H1 (cell line): Measurements from ENCODE around the gene EGF. TPM values are rescaled to one million over a fixed set of nuclear protein-coding genes. Genes with fewer than 3 reads are reported as not detected.

Source experiments
- CTCF ChIA-PET: fragments of 300-600 bp; sonication (Branson Sonifier 250); formaldehyde crosslinking; loops from one replicate; lab custom pipeline; 2021; ENCODE audit not compliant: partially characterized antibody; lab: Charles Lee
- POLR2A ChIA-PET: fragments of 300-600 bp; sonication (Branson Sonifier 250); formaldehyde crosslinking; loops from one replicate; lab custom pipeline; 2021; ENCODE audit warnings: inconsistent platforms; ENCODE audit not compliant: partially characterized antibody; lab: Charles Lee
- DNase-seq, 2 experiments: peaks; one replicate each; pipeline versions ENCODE4 v3.0.0 to v3.0.0-alpha.2; 2010 to 2022; ENCODE audit warnings: low spot score in 2 of 2, low read depth in 1 of 2, mixed read lengths in 1 of 2
- FAIRE-seq: peaks from 2 replicates; lab custom pipeline; 2011; peaks lifted over from hg19 to GRCh38; lab: Jason Lieb, UNC
- H2AFZ ChIP-seq: 2 replicates; pipeline ENCODE4 v1.8.1; 2012; ENCODE audit warnings: low read length, inconsistent platforms
- H2AK5ac ChIP-seq: 2 replicates; pipeline ENCODE4 v1.6.1; 2013; ENCODE audit warnings: low read depth, low read length
- H2BK120ac ChIP-seq: replicated peaks from 2 replicates; pipeline ENCODE3; 2013; ENCODE audit warnings: low read depth, low read length, inconsistent platforms
- H2BK12ac ChIP-seq: 2 replicates; pipeline ENCODE4 v1.6.1; 2013; ENCODE audit warnings: low read depth, low read length
- H2BK15ac ChIP-seq: 2 replicates; pipeline ENCODE4 v1.6.1; 2013; ENCODE audit warnings: low read length
- H2BK20ac ChIP-seq: 2 replicates; pipeline ENCODE4 v1.6.1; 2013; ENCODE audit warnings: low read length
- H2BK5ac ChIP-seq: 2 replicates; pipeline ENCODE4 v1.6.1; 2013; ENCODE audit warnings: low read depth, low read length
- H3K14ac ChIP-seq: 2 replicates; pipeline ENCODE4 v1.6.1; 2013; ENCODE audit warnings: inconsistent platforms; ENCODE audit not compliant: insufficient read length
- H3K18ac ChIP-seq: 2 replicates; pipeline ENCODE4 v1.6.1; 2013; ENCODE audit warnings: low read length; ENCODE audit errors: extremely low read depth
- H3K23ac ChIP-seq: 2 replicates; pipeline ENCODE4 v1.6.1; 2013; ENCODE audit warnings: inconsistent platforms; ENCODE audit not compliant: insufficient read length
- H3K23me2 ChIP-seq: 2 replicates; pipeline ENCODE4 v1.6.1; 2013; ENCODE audit warnings: low read depth, low read length
- H3K27ac ChIP-seq: 2 replicates; pipeline ENCODE4 v1.6.1; 2011; ENCODE audit warnings: low read depth, low read length, inconsistent platforms
- H3K27me3 ChIP-seq, 4 experiments: replicated peaks in 1 of 4; 1 replicate in 1 of 4; 2 replicates in 3 of 4; pipeline versions ENCODE4 v1.6.1 to v1.8.1; 2011 to 2013; ENCODE audit warnings: low read length in 3 of 4, mild to moderate bottlenecking in 3 of 4, inconsistent platforms in 2 of 4, mixed read lengths in 2 of 4, moderate library complexity in 1 of 4; ENCODE audit not compliant: control insufficient read depth in 3 of 4, insufficient read depth in 3 of 4; ENCODE audit errors: extremely low read depth in 1 of 4
- H3K36me3 ChIP-seq, 4 experiments: 2 replicates each; pipeline versions ENCODE4 v1.6.1 to v1.8.1; 2011 to 2013; ENCODE audit warnings: mild to moderate bottlenecking in 4 of 4, low read length in 3 of 4, moderate library complexity in 2 of 4, control low read depth in 1 of 4, inconsistent platforms in 1 of 4; ENCODE audit not compliant: insufficient read depth in 4 of 4, control insufficient read depth in 2 of 4
- H3K4ac ChIP-seq: replicated peaks from 2 replicates; pipeline ENCODE3; 2013; ENCODE audit warnings: low read length, low read depth, mixed read lengths, inconsistent platforms; ENCODE audit not compliant: insufficient read length
- H3K4me1 ChIP-seq, 4 experiments: replicated peaks in 1 of 4; 1 replicate in 1 of 4; 2 replicates in 3 of 4; pipeline versions ENCODE4 v1.6.1 to v1.8.1; 2011 to 2013; ENCODE audit warnings: low read length in 3 of 4, inconsistent platforms in 2 of 4, mixed read lengths in 1 of 4; ENCODE audit not compliant: insufficient read depth in 4 of 4, control insufficient read depth in 3 of 4
- H3K4me2 ChIP-seq, 2 experiments: 2 replicates each; pipeline versions ENCODE4 v1.6.1 to v1.8.1; 2011 to 2013; ENCODE audit warnings: low read depth in 2 of 2, low read length in 2 of 2, control low read depth in 1 of 2, inconsistent platforms in 1 of 2, mild to moderate bottlenecking in 1 of 2; ENCODE audit not compliant: insufficient read depth in 1 of 2
- H3K4me3 ChIP-seq, 4 experiments: fragments of 200-600, 300-600 bp in 1 of 4; sonication (generic), shearing (Covaris generic), sonication (Bioruptor Twin) in 1 of 4; 2 replicates each; pipeline versions ENCODE4 v1.5.1 to v1.8.1; 2011 to 2016; ENCODE audit warnings: low read length in 4 of 4, low read depth in 3 of 4, control low read depth in 2 of 4, inconsistent platforms in 2 of 4, mild to moderate bottlenecking in 2 of 4, mixed read lengths in 1 of 4, moderate library complexity in 1 of 4; ENCODE audit not compliant: insufficient read depth in 2 of 4; ENCODE audit errors: extremely low read depth in 1 of 4
- H3K56ac ChIP-seq: replicated peaks from 2 replicates; pipeline ENCODE3; 2013; ENCODE audit warnings: low read depth, mild to moderate bottlenecking, mixed read lengths, low read length, inconsistent platforms; ENCODE audit not compliant: insufficient read length
- H3K79me1 ChIP-seq: 2 replicates; pipeline ENCODE4 v1.6.1; 2013; ENCODE audit warnings: low read depth, low read length, control low read depth
- H3K79me2 ChIP-seq, 2 experiments: 2 replicates each; pipeline versions ENCODE4 v1.6.1 to v1.8.1; 2012 to 2013; ENCODE audit warnings: low read length in 2 of 2, mild to moderate bottlenecking in 2 of 2, inconsistent platforms in 1 of 2; ENCODE audit not compliant: insufficient read depth in 2 of 2, control insufficient read depth in 1 of 2
- H3K9ac ChIP-seq, 4 experiments: replicated peaks in 1 of 4; 1 replicate in 1 of 4; 2 replicates in 3 of 4; pipeline versions ENCODE4 v1.6.1 to v1.8.1; 2011 to 2013; ENCODE audit warnings: low read depth in 3 of 4, low read length in 3 of 4, control low read depth in 2 of 4, mild to moderate bottlenecking in 2 of 4, moderate library complexity in 2 of 4, inconsistent platforms in 1 of 4; ENCODE audit errors: extremely low read depth in 1 of 4
- H3K9me3 ChIP-seq, 2 experiments: 2 replicates each; pipeline versions ENCODE4 v1.6.1 to v1.8.1; 2012 to 2013; ENCODE audit warnings: mild to moderate bottlenecking in 2 of 2, moderate library complexity in 2 of 2, control low read depth in 1 of 2, inconsistent platforms in 1 of 2, low read depth in 1 of 2, low read length in 1 of 2, mixed read lengths in 1 of 2; ENCODE audit not compliant: insufficient read depth in 2 of 2
- H4K20me1 ChIP-seq, 2 experiments: replicated peaks in 1 of 2; 2 replicates each; pipeline versions ENCODE3 to v1.8.1; 2011 to 2013; ENCODE audit warnings: inconsistent platforms in 2 of 2, low read length in 2 of 2, mild to moderate bottlenecking in 1 of 2; ENCODE audit not compliant: insufficient read depth in 2 of 2, control insufficient read depth in 1 of 2
- H4K5ac ChIP-seq: 2 replicates; pipeline ENCODE4 v1.6.1; 2013; ENCODE audit warnings: low read length, low read depth, mixed read lengths, inconsistent platforms; ENCODE audit not compliant: insufficient read length
- H4K8ac ChIP-seq: 2 replicates; pipeline ENCODE4 v1.8.0; 2013; ENCODE audit warnings: mild to moderate bottlenecking, moderate library complexity, low read length, inconsistent platforms; ENCODE audit not compliant: insufficient read depth; ENCODE audit errors: extremely low read depth
- H4K91ac ChIP-seq: replicated peaks from 2 replicates; pipeline ENCODE3; 2013; ENCODE audit warnings: low read length, mixed read lengths, inconsistent platforms; ENCODE audit not compliant: insufficient read length
- PHF8 ChIP-seq: fragments of 200-600 bp; sonication (generic); conservative IDR thresholded peaks from 2 replicates; pipeline ENCODE4 v1.7.1; 2012; ENCODE audit warnings: low read depth, mild to moderate bottlenecking, inconsistent platforms, low read length, moderate library complexity
- SP4 ChIP-seq: IDR thresholded peaks from 2 replicates; pipeline ENCODE4 v1.6.1; 2012; ENCODE audit warnings: low read length, inconsistent platforms
- WGBS, 2 experiments: shearing (Covaris generic) in 1 of 2; methylation state at CpG; one replicate each; pipeline versions ENCODE4 v1.1.6 to v1.1.7; 2013 to 2015; ENCODE audit warnings: low lambda C conversion rate in 2 of 2, mixed read lengths in 2 of 2, inconsistent platforms in 1 of 2, low coverage in 1 of 2, missing lambda C conversion rate in 1 of 2; ENCODE audit not compliant: insufficient replicate concordance in 2 of 2, insufficient coverage in 1 of 2, insufficient read length in 1 of 2; ENCODE audit errors: extremely low coverage in 1 of 2, missing lambda C conversion rate in 1 of 2; 5-methylcytosine and 5-hydroxymethylcytosine counted together
- polyA plus RNA-seq, 7 experiments: library from polyadenylated mRNA; depleted of rRNA in 3 of 7; stranded (reverse) in 5 of 7; unstranded in 2 of 7; fragments of >200 nt in 5 of 7; fragments of 200-250 nt in 2 of 7; gene quantifications; 1 replicate in 5 of 7; 2 replicates in 1 of 7; 4 replicates in 1 of 7; pipeline versions ENCODE4 v1.2.1 to v1.2.3, GENCODE V29; 2011 to 2013; ENCODE audit warnings: missing spikeins in 2 of 7, mixed read lengths in 2 of 7
- total RNA-seq: library from RNA; stranded (reverse); fragmentation: NEBNext Ultra II Directional; extraction: Animal tissue kit (Norgen Biotek cat#: 25700); gene quantifications from 2 replicates; pipeline ENCODE4 v1.2.1, GENCODE V29; 2021

EGF gene
- total and polyA plus RNA-seq, 2 of the 8 experiments (the other 6 are each of a cell fraction or from before 2014, with no cell fraction given), result 1.5 to 2.6 TPM

DNA sequence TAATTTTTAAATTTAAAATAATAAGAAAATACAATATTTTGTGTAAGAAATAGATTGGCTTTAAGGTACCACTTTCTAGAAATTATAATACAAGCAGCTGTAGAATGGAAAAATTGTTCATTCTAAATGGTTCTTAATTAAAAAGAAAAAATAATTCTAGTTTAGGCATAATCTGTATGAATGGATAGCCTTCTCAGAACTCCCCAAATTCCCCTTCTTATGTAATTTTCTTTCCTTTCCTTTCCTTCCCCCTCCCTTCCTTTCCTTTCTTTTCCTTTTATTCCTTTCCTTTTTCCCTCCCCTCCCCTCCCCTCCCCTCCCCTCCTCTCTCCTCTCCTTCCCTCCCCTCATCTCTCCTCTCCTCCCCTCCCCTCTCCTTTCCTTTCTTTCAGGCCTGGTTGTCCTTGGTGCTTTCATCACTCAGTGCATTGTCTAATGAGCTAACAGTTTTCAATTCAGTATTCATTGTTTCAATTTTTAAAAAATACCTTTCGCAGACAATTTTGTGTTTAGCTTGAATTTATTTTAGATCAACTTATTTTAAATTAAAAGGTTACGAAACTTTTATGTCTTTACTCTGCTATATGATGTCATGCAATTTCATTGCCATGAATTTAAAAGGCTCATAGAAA is 35.9 kb upstream of the EGF start:
- no peaks in the 10 kb centered on the region for H3K4me1 ChIP-seq
- no peak overlapping the region for H3K9ac ChIP-seq
- H3K27me3 ChIP-seq, result no peaks in the 10 kb centered on the region
- no peak overlapping the region for H2BK15ac ChIP-seq
- POLR2A ChIA-PET, result no interaction called here
- FAIRE-seq (no peak), DNase-seq (no peak)
- no peaks in the 10 kb centered on the region for H3K23me2 ChIP-seq
- no peaks in the 10 kb centered on the region for H3K79me1 ChIP-seq
- H3K4me2 ChIP-seq, result no peak overlapping the region
- no peak overlapping the region for H2BK120ac ChIP-seq
- H2BK12ac ChIP-seq, result no peak overlapping the region
- no peak overlapping the region for H3K23ac ChIP-seq
- H2BK5ac ChIP-seq, result no peak overlapping the region
- no peak overlapping the region for H2AFZ ChIP-seq
- H4K8ac ChIP-seq, result no peak overlapping the region
- H3K56ac ChIP-seq, result no peak overlapping the region
- CTCF ChIA-PET, result interaction anchor here (1.1 kb wide), 1 partner anchor 72 kb away, joined by 4 read pairs; no protein-coding TSS in a partner anchor
- no peak overlapping the region for H3K4ac ChIP-seq
- no peak overlapping the region for H4K5ac ChIP-seq
- WGBS, 2 experiments, result 92% methylated on average over 2 of the region's 2 CpGs; no CpG with 5 or more reads in 1 of the 2 experiments
- no peaks in the 10 kb centered on the region for H3K9me3 ChIP-seq
- H3K36me3 ChIP-seq, result no peaks in the 10 kb centered on the region
- H3K79me2 ChIP-seq, result no peaks in the 10 kb centered on the region
- no peaks in the 10 kb centered on the region for H4K20me1 ChIP-seq
- no peak overlapping the region for H2AK5ac ChIP-seq
- H2BK20ac ChIP-seq, result no peak overlapping the region
- no peak overlapping the region for H3K14ac ChIP-seq
- H3K18ac ChIP-seq, result no peak overlapping the region
- H4K91ac ChIP-seq, result no peak overlapping the region
- no peak overlapping the region for H3K27ac ChIP-seq
- H3K4me3 ChIP-seq, result no peak overlapping the region
- TF ChIP-seq SP4, result no peak
- no peak for TF ChIP-seq PHF8
